HG03135 (cell line): ENCODE results near the gene CAP1.
"Not testable (repeated sequence)": the region's sequence is repeated elsewhere in the genome, so short reads cannot be mapped to it uniquely, and the experiment has no call there.

Experiments
- ATAC-seq: cut with Tn5 transposase; IDR thresholded peaks from one replicate; pipeline ENCODE4 v1.9.1; 2021; ENCODE audit warnings: mild to moderate bottlenecking, moderate library complexity; ENCODE audit not compliant: unreplicated experiment

Gene CAP1, protein sequence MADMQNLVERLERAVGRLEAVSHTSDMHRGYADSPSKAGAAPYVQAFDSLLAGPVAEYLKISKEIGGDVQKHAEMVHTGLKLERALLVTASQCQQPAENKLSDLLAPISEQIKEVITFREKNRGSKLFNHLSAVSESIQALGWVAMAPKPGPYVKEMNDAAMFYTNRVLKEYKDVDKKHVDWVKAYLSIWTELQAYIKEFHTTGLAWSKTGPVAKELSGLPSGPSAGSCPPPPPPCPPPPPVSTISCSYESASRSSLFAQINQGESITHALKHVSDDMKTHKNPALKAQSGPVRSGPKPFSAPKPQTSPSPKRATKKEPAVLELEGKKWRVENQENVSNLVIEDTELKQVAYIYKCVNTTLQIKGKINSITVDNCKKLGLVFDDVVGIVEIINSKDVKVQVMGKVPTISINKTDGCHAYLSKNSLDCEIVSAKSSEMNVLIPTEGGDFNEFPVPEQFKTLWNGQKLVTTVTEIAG

DNA sequence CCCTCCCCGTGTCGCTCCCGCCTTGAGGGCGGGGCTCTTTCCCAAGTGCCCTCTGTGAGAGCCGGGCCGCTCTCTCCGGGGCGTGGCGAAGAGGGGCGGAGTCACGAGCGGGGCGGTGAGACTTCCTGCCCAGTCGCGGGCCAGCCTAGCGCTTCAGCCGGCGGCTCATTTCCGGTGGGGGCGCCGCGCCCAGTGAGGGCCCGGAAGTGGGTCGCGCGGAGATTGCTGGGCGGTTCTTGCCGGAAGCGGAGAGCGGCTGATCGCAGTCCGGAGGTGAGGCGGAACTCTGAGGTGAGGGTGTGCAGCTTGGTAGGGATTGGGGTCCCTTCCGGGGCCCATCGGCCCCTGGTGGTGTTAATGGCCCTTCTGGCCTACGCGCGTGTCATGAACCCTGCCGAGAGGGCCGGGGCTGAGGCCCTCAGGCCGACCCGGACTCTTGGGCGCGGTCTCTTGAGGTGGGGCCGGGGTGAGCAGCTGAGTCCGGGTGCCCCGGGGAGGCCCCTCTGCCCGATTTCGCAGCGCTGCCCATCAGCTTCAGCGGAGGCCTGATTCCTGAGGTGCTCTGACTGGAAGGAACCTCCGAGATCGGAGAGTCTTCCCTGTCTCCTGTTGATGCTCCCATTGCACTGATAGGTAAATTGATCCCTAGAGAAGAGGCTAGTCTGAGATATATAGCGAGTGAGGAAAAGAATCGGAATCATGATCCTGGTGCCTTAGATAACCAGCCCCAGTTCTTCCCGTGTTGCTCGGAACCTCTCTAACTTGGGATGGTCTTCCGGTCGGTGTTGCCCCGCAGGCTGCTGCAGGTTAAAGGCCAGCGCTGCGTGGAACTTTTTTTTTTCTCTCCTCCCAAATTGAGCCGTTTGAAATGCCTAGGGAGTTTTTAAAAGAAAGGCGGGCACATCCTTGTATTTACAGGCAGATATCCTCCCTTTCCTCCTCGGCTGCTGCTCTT lies at the start of gene CAP1:
TSS of gene CAP1 (plus strand) at position 219 of the 955 bp plus-strand sequence. CDS start 18,618 bp downstream, outside the sequence.
- peak; percentile 81 for ATAC-seq

DNA sequence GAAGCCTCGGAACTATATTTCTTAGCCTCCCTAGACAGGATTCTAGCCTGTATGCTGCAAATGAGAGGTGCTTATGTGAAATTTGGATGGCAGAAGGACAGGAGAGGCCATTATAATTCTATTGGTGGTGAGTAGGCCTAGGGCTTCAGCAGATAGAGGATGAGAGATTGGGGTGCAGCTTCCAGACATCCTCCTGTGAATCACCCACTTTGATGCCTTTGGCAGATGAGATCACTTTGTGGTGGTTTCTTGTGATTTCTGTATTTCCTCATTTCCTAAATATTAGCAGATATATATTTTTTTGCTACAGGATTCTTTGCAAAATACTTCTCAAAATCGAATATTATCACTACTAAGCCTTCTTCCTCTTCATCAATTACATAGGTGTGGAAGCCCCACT lies 48.3 kb upstream of the CAP1 start:
- no peak for ATAC-seq

DNA sequence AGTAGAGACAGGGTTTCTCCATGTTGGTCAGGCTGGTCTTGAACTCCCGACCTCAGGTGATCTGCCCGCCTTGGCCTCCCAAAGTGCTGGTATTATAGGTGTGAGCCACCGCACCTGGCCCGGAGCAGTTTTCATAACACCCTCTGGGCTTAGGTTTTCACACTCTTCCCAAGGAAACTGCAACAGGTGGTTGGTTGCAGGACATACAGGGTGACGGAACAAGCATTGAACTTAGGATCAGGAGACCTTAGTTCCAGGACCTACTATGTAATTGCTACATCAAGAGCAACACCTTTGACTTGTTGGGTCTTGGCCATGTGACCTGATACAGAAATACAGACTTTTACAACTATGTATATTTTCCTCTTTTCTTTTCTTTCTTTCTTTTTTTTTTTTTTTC lies 47.6 kb upstream of the CAP1 start:
- no peak for ATAC-seq

DNA sequence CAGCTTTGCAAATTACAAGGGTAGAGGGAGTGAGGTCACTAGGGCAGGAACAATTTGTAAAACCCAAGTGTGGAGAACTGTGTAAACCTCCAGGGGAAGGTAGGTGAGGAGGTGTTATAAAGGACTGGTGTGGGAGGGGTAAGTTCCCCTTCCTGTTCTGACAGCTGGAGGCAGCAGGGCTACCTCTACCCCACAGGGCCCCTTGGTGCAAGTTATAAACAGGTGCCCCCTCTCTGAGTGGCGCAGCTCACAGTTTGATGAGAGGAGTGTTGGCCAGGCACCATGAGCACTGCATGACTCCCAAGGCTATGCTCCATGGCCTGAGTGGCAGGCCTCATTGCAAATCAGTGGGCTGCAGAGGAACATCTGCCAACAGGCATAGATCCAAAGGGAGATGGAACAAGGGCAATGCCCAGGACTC lies 44.5 kb upstream of the CAP1 start:
- ATAC-seq, result no peak

DNA sequence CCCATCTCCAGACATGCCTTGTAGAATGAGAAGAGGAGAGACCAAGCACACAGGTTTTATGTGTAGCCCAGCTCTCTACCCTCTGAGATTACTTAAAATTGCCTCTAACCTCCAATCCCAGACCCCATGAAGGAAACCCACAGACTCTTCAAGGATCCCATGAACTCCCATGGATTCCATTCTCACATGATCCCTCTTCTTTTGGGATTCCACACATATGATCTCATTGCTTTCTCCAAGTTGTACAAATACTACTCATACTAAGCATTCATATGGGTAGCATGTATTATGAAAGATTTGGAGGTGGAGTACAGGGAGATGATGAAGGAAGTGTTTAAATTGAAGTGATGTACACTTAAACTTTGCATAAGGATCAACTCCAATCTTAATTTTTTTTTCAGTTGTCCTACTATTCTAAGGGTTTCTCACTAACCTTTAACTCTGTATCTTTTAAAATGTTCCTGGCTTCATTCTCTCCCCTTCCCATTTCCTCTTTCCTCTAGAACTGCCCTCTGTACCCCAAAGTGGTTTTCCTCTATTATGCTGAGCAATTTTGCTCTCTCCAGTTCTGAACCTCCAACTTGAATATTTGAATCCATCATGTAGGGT lies 44.0 kb upstream of the CAP1 start:
- no peak for ATAC-seq

DNA sequence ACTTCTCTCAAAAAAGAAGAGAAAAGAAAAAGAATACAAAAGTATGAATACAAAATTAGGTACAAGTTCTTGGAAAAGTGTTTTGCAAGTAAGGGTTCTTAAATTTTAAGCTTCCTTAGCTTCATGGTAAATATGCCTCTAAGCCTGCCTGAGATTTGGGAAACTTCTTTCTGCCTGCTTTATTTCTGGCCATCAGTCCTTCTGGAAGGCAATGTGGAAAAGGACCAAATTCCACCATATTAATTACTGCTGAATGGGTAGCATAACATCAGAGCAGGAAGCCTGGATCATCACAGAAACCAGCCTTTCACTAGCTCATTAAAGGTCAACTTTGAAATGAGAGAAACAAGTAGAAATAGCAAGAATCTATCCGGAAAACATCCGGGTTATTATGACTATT lies 39.1 kb upstream of the CAP1 start:
- no peak for ATAC-seq

DNA sequence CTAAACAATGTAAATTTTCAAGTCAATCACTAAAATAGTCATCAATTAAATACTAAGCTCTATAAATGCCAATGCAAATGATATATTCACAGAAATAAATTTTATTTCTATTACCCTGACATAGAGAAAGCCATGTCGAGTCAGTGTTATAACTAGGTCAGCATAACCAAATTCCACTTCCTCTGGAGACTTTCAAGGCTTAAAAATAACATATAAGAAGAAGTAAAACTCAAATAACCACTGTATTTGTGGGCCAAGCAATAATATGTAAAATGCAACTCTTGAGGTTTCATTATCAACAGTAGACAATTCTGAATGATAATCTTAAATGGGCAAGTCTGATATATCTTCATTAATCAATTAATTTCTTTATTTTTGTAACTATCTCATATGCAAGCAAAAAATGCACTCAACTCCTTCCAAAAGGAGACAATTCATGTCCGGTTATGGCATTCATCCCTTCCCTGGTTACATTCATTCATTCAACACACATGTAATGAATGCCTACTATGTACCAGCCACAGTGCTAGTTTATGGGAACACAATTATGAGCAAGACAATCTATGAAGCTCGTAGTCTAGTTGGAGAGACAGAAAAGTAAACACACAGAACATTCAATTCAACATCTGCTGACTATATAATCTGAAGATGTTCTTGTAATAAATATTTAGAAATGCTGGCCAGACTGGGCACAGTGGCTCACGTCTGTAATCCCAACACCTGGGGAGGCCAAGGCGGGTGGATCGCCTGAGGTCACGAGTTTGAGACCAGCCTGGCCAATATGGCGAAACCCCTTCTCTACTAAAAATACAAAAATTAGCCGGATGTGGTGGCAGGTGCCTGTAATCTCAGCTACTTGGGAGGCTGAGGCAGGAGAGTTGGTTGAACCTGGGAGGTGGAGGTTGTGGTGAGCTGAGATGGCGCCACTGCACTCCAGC lies 37.1 kb upstream of the CAP1 start:
- ATAC-seq, result peak; percentile 78

DNA sequence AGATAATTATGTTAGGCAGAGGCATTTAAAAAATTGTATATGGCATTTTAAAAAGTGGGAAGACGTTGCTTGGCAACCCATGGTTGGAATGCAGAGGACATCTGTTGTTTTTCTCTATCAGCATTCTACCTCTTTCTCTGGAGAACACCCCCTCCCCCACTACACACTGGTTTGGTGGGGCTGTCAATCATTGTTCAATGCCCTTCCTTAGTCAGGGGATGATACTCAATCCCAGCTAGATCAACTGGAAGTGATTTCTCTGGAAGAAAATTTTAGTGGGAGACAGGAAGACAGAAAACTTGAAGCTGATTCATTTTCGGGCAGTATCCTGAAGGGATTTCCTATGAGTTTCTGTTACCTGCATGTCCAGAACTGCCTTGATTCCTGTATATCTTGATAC lies 35.7 kb upstream of the CAP1 start:
- no peak for ATAC-seq

DNA sequence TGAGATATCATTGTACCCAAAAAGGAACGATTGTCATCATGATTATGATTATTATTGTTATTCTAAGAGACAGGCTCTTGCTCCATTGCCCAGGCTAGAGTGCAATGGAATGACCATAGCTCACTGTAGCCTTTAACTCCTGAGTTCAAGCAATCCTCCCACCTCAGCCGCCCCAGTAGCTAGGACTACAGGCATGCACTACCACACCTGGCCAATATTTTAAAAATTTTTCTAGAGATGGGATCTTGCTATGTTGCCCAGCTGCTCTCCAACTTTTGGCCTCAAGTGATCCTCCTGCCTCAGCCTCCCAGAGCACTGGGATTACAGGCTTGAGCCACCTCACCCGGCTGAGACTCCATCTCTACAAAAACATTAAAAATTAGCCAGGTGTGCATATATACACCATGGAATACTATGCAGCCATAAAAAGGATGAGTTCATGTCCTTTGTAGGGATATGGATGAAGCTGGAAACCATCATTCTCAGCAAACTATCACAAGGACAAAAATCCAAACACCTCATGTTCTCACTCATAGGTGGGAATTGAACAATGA lies 33.0 kb upstream of the CAP1 start:
- not testable (repeated sequence) for ATAC-seq

DNA sequence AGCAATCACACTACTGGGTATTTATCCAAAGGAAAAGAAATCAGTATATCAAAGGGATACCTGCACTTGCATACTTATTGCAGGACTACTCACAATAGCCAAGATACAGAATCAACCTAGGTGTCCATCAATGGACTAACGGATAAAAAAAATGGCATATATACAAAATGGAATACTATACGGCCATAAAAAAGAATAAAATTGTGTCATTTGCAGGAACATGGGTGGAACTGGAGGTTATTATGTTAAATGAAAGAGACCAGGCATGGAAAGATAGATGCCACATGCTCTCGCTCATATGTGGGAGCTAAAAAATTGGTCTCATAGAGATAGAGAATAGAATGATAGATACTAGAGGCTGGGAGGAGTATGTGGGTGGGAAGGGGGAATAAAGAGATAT lies 29.3 kb upstream of the CAP1 start:
- ATAC-seq, result no peak

DNA sequence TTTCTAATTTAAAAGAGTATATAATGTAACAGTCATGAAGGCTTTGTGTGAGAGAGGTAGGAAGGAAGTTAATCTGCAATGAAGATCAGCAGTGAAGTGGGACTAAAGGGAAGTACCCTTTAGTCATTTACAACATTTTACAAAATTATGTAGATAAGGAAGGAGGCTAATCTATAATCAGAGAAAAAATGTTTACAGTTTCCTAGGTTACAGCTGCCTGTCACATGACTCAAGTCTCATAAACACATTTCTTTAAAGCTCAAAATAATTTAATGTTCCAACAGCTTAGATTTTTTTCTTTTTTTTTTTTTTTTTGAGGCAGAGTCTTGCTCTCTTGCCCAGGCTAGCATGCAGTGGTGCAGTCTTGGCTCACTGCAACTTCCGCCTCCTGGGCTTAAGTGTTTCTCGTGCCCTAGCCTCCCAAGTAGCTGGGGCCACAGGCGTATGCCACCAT lies 26.2 kb upstream of the CAP1 start:
- no peak for ATAC-seq

DNA sequence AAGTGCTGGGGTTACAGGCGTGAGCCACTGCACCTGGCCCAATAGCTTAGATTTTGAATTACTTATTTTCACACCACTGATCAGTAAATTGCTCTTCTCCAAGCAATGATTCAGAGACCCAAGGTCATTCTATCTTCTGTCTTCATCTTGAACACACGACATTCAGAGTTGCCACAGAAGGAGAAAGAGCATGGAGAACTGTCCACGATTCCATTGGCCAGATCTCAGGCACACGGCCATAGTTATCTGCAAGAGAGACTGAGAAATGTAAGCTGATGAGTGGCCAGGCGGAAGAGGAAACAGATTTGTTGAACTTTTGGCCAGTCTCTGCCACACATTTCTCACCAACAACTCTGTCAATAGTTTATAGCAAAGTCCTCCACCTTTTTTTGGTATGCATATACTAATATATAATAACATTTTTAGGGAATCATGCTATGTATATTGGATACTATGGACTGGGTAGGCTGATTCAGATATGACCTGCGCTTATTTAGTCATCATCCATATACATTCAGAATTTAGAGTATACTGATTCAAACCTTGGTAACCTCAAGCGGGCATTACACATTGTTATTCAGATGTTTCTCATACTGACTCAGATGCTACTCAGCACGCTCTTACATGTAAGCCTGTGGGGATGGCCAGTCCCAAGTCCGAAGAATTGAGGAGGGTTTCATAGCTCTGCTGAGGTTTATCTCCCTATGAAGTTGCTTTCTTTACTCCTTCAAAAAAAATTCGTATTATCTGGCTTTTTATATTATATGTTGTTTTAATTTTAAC lies 25.5 kb upstream of the CAP1 start:
- no peak for ATAC-seq

DNA sequence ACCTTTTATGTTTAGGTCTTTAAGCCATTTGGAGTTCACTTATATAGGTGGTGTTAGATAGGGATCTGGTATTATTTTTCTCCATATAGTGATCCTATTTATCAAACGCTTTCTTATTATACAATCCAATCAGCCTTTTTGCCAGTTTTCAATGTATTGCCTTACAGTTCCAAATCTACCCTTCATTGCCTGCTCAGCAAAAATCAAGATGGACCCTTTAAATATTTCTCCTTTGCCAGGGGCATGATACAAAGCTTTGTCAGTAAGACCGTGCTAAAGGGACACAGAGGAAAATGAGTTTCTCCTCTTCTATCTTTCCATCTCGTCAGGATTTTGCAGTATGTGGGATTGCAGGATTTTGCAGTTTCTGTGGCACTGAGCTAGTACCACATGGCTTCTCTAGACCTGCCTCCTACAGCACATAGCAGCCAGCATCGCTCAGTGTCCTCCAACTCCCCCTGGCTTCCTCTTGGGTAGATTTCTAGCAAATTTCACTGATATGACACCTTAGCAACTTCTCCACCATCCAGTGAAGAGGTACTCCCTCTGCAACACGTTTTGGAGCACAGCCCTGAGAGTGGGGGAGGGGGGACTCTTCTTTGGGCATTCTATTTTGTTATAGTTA lies 22.5 kb upstream of the CAP1 start:
- ATAC-seq, result no peak

DNA sequence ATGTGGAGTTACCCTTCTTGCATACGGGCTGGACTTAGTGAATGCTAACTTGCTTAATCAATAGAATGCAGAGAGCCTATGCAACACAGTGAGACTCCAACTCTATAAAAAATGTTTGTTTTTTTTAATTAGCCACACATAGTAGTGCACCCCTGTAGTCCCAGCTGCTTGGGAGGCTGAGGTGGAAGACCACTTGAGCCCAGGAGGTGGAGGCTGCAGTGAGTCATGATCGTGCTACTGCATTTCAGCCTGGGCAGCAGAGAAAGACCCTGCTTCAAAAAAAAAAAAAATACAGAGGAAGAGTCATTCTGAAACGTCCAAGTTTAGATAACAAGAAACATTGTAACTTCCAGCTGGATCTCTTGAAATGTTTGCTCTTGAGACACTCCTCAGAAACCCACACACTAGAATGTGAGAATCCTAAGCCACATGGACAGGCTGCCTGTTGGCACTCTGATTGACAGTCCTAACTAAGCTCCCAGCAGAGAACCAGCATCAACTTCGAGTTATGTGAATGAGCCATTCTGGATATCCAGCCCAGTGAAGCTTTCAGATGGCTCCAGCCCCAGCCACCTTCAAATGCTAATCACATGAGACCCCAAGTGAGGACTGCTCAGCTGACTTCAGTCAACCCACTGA lies 20.0 kb upstream of the CAP1 start:
- ATAC-seq, result no peak

DNA sequence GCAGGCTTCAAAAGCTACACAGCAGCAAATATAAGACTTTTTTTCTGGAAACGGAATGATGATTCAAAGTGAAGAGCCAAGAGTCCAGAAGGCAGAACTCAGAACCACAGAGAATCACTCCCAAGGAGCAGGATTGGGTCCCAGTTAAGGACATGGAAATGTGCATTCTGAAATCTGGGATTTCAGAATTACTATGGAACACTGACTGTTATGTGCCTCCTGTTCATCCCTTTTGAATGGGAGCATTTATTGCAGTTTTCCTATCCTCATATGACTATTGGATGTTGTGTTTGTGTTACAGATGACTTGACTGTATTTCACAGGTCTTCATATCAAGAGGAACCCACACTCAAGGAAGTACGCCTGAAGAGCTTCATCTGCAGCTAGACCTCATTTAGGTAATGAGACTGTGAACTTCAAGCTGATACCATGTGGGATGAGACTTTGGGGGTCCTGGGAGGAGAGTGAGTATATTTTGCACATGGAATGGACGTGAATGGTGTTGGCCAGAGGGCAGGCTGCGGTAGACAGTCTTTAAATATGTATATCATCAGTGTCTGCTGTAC lies 17.1 kb upstream of the CAP1 start:
- no peak for ATAC-seq

DNA sequence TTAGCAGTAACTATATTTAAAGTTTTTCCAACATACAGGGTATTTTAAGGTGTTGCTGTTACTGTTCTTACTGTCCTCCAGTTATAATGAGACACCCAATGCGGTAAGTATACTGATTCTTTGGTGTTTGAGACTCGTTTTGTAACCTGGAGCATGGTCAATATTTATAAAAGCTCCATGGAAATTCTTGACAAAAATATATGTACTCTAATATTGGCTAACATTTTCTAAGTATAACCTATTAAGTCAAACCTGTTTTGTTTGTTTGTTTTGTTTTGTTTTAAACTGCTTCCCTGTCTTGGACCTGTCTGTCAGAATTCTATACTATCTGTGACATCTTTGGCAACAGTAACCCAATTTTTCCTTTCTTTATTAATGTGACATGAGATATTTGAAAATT lies 15.9 kb upstream of the CAP1 start:
- ATAC-seq, result no peak

DNA sequence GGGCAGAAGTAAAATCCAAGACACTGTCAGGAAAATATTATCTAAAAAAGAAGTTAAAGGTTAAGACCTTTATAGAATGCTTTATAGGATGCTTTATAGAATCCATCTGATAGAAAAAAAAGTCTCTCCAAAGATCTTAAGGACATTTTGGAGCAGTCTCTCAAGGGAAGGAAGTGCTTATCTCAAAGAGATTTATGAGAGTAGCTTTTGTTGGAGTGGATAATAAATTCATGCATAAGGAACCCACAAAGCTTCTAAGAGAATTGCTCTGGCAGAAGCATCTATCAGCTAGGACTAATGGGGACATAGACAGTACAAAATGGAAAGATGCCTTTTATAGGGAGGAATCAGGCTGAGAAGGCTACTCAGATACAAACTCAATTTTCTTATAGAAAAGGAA lies 12.9 kb upstream of the CAP1 start:
- no peak for ATAC-seq

DNA sequence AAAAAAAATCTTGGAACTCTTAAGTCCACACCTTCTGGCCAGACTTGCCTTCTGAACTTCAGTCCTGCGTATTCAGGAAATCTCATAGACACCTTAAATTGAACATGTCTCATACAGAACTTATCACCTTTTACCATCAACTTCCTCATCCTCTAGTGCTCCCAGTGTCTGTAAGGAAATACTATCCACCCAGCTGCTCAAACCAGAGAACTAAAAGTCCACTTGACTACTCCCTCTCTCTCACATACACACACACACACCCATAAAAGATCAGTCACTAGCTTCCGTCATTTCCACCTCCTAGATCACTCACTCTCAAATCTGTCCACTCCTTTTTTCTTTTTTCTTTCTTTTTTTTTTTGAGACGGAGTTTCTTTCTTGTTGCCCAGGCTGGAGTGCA lies 10.9 kb upstream of the CAP1 start:
- ATAC-seq, result no peak
